ENCODE results near the gene DCAF4.

GRCh38 chr14:72888636-72889201 lies 37.5 kb upstream of the DCAF4 start:
- no peak for TF ChIP-seq CTCF (IDR thresholded peaks at IDR 0.05)
- no peak for TF ChIP-seq POLR2A (IDR thresholded peaks at IDR 0.05)
